Pons (tissue), 1 donor: ENCODE measurements around the gene IL5RA.

ENCODE experiments used
- DNase-seq: peaks from one replicate; pipeline ENCODE4 v3.0.0-alpha.2; 2016; ENCODE audit warnings: low spot score

The IL5RA gene

DNA sequence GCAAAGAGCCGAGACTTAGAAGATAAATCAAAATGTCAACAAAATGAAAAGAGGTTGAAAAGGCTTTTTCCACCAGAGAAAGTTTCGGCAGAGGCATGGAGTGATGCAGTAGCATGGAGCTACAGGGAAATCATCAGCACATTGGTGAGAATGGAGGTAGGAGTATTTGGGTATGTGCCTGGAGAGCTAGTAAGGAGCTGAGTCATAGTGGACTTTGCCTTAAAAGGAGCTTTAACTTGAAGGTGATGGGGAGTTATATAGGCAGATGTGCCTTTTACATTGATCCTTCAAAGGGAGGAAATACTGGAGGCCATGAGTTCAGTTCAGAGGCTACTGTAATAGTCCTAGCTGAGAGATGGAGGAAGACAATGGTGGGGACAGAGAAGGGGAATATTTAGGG lies 44.3 kb downstream of the IL5RA start:
- no peak for DNase-seq

DNA sequence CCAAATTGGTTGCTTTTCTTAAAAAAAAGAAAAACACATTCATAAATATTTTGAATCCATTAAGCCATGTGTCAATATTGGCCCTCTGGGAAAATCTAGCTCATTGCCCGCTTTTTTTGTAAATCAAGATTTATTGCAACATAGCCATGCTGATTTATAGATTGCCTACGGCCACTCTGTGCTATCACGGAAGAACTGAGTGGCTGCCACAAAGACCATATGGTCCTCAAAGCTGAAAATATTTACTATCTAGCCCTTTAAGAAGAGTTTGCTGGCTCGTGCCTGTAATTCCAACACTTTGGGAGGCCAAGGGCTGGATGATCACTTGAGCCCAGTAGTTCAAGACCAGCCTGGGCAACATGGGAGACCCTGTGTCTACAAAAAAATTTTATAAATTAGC lies 45.9 kb downstream of the IL5RA start:
- no peak for DNase-seq

- no peak for DNase-seq
Measured at GRCh38 chr3:3059645-3060044, 50.5 kb downstream of the IL5RA start.

- peak; percentile 62 for DNase-seq
Measured at GRCh38 chr3:3053974-3054373, 56.2 kb downstream of the IL5RA start.

DNA sequence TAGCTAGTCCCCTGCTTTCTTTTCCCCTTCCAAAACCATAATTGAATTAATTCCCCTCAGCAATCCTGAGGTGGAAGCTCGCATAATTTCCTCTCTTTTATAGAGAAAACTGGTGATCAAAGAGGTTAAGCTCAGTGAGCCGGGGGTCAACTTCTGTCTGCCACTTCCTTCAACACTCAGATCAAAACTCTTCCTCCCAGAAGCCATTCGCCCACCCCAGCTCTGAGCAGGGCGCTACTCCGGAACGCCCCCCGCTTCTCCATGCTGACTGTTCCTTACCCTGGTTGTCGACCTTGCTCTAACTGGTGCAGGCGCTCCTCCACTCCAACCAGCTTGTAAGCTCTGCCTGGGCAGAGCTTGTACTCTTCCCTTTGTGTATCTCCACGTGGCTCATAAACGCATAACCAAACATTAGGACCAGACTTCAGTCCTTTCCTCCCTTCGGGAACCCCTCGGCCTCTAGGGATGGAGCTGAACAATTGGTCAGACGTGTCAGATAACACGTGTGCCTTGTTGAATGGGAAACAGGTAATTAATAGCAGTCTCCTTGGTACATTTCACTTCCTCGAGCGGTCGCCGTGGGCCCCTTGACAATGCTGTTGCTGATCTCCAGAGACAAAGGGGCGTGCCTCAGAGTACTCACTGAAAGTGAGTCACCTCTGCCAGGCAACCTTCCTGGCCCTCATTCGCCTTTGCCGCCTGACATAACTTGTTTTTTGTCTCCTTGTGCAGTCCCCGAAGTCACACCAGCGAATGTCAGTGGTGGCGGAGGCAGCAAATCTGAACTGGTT lies 71.8 kb downstream of the IL5RA start:
- DNase-seq, result no peak

DNA sequence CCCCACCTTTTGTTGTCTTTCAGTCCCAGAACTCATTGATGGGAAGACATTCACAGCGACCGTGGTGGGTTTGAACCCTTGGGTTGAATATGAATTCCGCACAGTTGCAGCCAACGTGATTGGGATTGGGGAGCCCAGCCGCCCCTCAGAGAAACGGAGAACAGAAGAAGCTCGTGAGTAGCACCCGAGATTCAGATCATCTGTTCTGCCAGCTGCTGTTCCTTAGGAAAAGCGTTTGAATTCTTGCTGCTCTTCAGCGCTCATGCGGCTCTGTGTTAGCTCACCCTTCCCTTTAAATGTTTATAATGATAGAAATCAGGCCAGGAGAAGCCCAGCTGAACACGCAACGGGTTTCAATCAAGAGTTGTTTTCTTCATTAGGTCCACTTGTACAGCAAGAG lies 73.0 kb downstream of the IL5RA start:
- no peak for DNase-seq

DNA sequence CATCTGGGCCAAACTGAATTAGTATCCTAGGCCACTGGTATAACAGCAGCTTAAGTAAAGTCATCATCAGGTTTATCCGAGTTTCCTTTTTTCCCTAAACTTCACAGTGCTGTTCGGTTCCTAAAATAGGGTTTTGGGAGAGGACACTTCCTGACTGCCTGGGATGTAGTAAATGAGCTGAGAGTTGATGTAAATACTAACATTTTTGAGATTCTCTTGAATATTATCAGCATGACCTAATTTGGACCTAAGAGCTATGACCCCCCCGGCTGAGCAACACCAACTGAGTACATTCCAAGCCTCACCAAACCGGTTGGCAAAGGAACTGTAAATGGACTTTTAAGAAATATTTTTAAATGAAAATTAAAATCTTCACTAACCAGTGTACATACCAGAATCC lies 78.8 kb downstream of the IL5RA start:
- DNase-seq, result no peak

- no peak for DNase-seq
Measured at GRCh38 chr3:3027976-3028567, 82.1 kb downstream of the IL5RA start.

DNA sequence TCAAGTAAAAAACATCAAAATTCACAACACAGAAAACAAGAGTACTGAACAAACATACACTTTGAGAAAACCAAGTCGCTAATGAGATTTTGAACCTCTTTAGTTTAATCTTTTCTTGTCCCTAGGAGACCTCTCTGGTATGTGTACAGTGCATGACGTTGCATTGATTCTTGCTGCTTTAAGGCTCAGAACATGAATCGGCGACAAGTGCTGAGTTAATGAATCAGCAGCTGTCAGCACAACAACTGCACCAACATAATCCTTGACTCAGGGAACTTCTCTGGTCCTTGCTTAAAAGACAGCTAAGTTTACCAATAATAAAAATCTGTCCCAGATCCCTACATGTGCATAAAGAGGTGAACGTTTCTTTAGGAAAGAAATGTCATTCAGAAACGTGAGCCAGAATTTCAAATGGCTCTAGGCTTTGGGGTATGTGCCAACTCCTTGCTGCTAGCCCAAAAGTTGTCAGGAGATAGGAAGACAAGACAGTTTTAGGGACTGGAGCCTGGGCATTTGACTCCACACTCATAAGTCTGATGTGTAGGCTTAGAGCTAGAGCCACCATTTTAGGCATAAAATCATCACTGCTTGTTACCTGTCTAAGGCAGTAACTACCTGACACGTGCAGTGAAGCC lies 86.9 kb downstream of the IL5RA start:
- DNase-seq, result no peak

DNA sequence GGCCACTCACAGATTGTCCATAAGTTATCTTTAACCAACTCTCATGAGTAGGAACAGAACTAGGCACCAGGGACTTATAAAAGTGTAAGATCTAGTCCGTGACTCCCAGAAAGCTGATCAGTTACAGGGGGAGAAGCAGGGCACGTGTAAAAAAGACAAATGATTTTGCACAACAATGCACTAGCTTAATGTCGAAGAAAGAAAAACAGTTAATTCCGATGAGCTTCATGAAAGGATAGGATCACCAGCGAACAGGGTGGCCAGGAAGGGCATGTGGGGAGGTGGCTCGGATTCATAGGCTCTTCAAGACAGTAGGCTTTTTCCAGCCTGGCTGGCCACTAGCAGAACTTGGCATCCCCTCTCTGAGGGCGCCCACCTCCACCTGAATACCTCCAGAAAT lies 90.0 kb downstream of the IL5RA start:
- no peak for DNase-seq
